ENCODE results near the gene LRRC4C.
"Not testable (repeated sequence)": the region's sequence is repeated elsewhere in the genome, so short reads cannot be mapped to it uniquely, and the experiment has no call there.

LRRC4C gene

DNA sequence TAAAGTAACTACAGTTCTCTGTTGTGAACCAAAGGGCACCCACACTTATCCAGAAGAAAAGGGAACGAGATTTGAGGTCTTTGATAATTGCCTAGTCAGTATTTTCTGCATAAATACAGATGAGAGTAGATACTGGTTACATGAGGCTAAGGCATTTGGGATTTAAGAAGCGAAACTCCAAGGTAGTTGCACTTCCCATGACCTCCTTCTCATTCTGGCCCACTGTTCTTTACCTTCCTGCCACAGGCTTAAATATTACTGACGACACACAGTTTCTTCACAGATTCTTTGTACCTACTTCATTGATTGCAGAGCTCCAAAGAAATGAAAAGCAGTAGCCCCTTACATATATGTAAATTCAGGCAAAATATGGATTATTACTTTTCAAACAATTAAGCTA is 915.3 kb downstream of the LRRC4C start:
- no peak overlapping the region for H3K4me3 ChIP-seq (ENCODE audit: low read depth, low read length)
- TF ChIP-seq, protein P1, sequence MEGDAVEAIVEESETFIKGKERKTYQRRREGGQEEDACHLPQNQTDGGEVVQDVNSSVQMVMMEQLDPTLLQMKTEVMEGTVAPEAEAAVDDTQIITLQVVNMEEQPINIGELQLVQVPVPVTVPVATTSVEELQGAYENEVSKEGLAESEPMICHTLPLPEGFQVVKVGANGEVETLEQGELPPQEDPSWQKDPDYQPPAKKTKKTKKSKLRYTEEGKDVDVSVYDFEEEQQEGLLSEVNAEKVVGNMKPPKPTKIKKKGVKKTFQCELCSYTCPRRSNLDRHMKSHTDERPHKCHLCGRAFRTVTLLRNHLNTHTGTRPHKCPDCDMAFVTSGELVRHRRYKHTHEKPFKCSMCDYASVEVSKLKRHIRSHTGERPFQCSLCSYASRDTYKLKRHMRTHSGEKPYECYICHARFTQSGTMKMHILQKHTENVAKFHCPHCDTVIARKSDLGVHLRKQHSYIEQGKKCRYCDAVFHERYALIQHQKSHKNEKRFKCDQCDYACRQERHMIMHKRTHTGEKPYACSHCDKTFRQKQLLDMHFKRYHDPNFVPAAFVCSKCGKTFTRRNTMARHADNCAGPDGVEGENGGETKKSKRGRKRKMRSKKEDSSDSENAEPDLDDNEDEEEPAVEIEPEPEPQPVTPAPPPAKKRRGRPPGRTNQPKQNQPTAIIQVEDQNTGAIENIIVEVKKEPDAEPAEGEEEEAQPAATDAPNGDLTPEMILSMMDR (IDR thresholded peaks at IDR 0.05; ENCODE audit: low read depth, low read length): no peak

DNA sequence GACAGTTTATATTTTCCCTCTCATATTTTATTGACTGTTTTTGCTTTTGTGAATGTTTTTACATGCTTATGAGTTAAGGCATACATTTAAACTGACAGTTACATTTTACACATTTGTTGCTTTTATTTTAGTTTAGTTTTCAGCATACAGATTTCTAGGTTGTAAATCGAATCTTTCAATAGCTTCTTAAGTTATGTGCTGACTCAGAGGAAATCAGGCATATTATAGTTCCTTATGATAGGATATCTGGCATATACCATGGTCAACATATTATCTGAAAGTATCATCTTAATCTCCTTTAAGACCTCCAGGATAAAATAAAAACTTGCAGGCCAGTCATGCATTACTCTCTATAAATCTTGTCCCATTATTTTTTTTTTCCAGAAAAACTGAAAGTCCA is 916.6 kb downstream of the LRRC4C start:
- TF ChIP-seq, protein P1 (IDR thresholded peaks at IDR 0.05; ENCODE audit: low read depth, low read length): no peak
- no peak overlapping the region for H3K4me3 ChIP-seq (ENCODE audit: low read depth, low read length)

DNA sequence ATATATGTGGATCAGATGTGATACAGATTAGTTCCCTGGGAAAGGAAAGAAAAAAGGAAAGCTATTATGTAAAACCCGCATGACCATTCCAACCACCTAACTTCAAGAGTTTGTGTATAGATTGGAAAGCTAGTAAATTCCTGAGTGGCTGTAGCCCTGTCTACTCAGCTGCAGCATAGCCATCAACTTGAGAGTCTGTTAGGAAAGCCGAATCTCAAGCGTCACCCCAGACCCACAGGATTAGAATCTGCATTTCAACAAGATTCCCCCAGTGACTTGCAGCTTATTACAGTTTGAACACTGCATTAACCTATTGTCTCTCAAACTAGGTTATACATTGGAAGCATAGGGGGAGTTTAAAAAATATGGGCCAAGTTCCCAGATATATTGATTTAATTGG is 921.7 kb downstream of the LRRC4C start:
- H3K4me3 ChIP-seq (ENCODE audit: low read depth, low read length): no peak overlapping the region
- TF ChIP-seq, protein P1 (IDR thresholded peaks at IDR 0.05; ENCODE audit: low read depth, low read length): no peak

DNA sequence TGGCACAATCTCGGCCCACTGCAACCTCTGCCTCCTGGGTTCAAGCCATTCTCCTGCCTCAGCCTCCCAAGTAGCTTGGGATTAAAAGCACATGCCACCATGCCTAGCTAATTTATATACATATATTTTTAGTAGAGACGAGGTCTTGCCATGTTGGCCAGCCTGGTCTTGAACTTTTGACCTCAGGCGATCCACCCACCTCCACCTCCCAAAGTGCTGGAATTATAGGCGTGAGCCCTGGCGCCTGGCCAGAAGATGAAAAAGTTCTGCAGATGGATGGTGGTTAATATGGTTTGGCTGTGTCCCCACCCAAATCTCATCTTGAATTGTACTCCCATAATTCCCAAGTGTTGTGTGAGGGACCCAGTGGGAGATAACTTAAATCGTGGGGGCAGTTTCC is 937.4 kb downstream of the LRRC4C start:
- H3K4me3 ChIP-seq (ENCODE audit: low read depth, low read length): not testable (repeated sequence)

DNA sequence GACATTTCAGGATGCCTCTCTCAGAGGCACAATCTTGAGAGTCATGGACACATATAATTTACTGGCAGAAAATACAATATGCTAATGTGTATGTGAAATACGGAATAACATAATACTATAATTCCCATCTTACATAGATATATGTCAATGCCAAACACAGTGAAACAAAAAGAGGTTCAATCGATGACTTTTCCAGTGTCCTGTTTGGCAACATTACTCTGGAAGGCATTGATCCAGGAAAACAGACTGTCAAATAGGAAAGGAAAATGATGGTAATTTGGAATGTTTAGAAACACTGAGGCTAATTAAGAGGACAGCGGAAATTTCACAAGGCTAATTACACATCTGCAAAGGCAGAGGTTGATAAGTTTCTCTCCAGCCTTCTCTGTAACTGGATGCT is 942.3 kb downstream of the LRRC4C start:
- H3K4me3 ChIP-seq (ENCODE audit: low read depth, low read length): no peak overlapping the region
- TF ChIP-seq, protein P1 (IDR thresholded peaks at IDR 0.05; ENCODE audit: low read depth, low read length): no peak

DNA sequence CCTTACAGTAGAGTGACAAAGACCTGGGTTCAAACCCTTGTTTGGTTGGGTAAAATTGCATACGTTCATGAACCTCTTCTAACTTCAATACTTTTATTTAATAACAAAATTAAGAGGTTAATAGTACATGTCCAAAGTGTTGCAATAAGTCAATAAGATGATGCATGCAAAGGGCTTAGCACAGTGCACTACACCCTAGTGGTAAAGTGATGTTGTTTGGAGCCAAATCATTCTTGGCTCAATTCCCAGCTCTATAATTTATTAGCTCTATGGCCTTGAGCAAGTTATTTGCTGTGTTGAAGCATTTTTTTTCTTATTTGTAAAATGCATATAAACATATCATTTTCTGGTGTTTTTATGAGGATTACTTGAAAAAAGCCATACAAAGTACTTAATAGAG is 945.3 kb downstream of the LRRC4C start:
- no peak overlapping the region for H3K4me3 ChIP-seq (ENCODE audit: low read depth, low read length)
- TF ChIP-seq, protein P1 (IDR thresholded peaks at IDR 0.05; ENCODE audit: low read depth, low read length): no peak

DNA sequence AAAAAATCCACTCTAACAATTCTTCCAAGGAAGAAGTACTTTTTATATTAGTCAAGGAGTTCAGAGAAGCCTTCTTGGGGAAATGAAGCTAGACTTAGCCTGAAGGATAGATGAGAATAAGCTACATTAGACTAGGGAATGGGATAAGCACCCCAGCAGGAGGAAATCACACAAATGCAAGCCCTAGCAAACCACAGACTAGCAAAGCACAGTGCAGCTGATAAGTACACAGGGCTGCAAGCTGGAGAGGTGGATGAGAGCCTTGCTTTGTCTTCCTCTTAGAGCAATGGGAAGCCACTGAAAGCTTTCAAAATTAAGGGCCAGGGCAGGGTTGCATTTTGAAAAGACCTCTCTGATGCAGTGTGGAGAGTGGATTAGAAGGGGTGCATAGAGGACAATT is 946.2 kb downstream of the LRRC4C start:
- H3K4me3 ChIP-seq (ENCODE audit: low read depth, low read length): no peak overlapping the region
- TF ChIP-seq, protein P1 (IDR thresholded peaks at IDR 0.05; ENCODE audit: low read depth, low read length): no peak

DNA sequence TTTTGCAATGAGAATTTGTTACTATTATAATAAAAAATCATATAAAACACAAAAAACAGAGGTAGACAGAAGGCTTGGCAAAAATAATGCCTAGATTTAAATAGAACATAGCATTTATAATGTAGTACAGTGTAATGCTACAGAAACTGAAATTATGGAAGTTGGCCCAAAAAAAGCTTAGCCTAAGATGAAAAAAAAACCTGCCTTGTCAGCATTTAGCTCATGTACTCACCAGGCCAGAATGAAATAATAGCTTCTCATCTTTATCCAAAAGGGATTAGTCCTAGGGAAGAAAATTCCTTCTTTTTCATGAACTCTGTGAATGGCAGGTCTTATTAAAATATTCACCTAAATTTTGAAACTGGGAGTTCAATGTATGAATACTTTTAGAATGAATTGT is 951.1 kb downstream of the LRRC4C start:
- TF ChIP-seq, protein P1 (IDR thresholded peaks at IDR 0.05; ENCODE audit: low read depth, low read length): no peak
- no peak overlapping the region for H3K4me3 ChIP-seq (ENCODE audit: low read depth, low read length)

Data from WI38 (cell line).